H1 (cell line): ENCODE data around the gene KRTAP10-2. TPM values are rescaled to one million over a fixed set of nuclear protein-coding genes. Genes with fewer than 3 reads are reported as not detected.
A peak's percentile ranks its signal among the peaks of the same experiment; 100 is the strongest.

Experiments used
- CTCF ChIA-PET: fragments of 300-600 bp; sonication (Branson Sonifier 250); formaldehyde crosslinking; loops from one replicate; lab custom pipeline; 2021; ENCODE audit not compliant: partially characterized antibody; lab: Charles Lee
- POLR2A ChIA-PET: fragments of 300-600 bp; sonication (Branson Sonifier 250); formaldehyde crosslinking; loops from one replicate; lab custom pipeline; 2021; ENCODE audit warnings: inconsistent platforms; ENCODE audit not compliant: partially characterized antibody; lab: Charles Lee
- DNase-seq, 2 experiments: peaks; one replicate each; pipeline versions ENCODE4 v3.0.0 to v3.0.0-alpha.2; 2010 to 2022; ENCODE audit warnings: low spot score in 2 of 2, low read depth in 1 of 2, mixed read lengths in 1 of 2
- FAIRE-seq: peaks from 2 replicates; lab custom pipeline; 2011; peaks lifted over from hg19 to GRCh38; lab: Jason Lieb, UNC
- H2AFZ ChIP-seq: 2 replicates; pipeline ENCODE4 v1.8.1; 2012; ENCODE audit warnings: low read length, inconsistent platforms
- H2AK5ac ChIP-seq: 2 replicates; pipeline ENCODE4 v1.6.1; 2013; ENCODE audit warnings: low read depth, low read length
- H2BK120ac ChIP-seq: replicated peaks from 2 replicates; pipeline ENCODE3; 2013; ENCODE audit warnings: low read depth, low read length, inconsistent platforms
- H2BK12ac ChIP-seq: 2 replicates; pipeline ENCODE4 v1.6.1; 2013; ENCODE audit warnings: low read depth, low read length
- H2BK15ac ChIP-seq: 2 replicates; pipeline ENCODE4 v1.6.1; 2013; ENCODE audit warnings: low read length
- H2BK20ac ChIP-seq: 2 replicates; pipeline ENCODE4 v1.6.1; 2013; ENCODE audit warnings: low read length
- H2BK5ac ChIP-seq: 2 replicates; pipeline ENCODE4 v1.6.1; 2013; ENCODE audit warnings: low read depth, low read length
- H3K14ac ChIP-seq: 2 replicates; pipeline ENCODE4 v1.6.1; 2013; ENCODE audit warnings: inconsistent platforms; ENCODE audit not compliant: insufficient read length
- H3K18ac ChIP-seq: 2 replicates; pipeline ENCODE4 v1.6.1; 2013; ENCODE audit warnings: low read length; ENCODE audit errors: extremely low read depth
- H3K23ac ChIP-seq: 2 replicates; pipeline ENCODE4 v1.6.1; 2013; ENCODE audit warnings: inconsistent platforms; ENCODE audit not compliant: insufficient read length
- H3K23me2 ChIP-seq: 2 replicates; pipeline ENCODE4 v1.6.1; 2013; ENCODE audit warnings: low read depth, low read length
- H3K27ac ChIP-seq: 2 replicates; pipeline ENCODE4 v1.6.1; 2011; ENCODE audit warnings: low read depth, low read length, inconsistent platforms
- H3K27me3 ChIP-seq, 4 experiments: replicated peaks in 1 of 4; 1 replicate in 1 of 4; 2 replicates in 3 of 4; pipeline versions ENCODE4 v1.6.1 to v1.8.1; 2011 to 2013; ENCODE audit warnings: low read length in 3 of 4, mild to moderate bottlenecking in 3 of 4, inconsistent platforms in 2 of 4, mixed read lengths in 2 of 4, moderate library complexity in 1 of 4; ENCODE audit not compliant: control insufficient read depth in 3 of 4, insufficient read depth in 3 of 4; ENCODE audit errors: extremely low read depth in 1 of 4
- H3K36me3 ChIP-seq, 4 experiments: 2 replicates each; pipeline versions ENCODE4 v1.6.1 to v1.8.1; 2011 to 2013; ENCODE audit warnings: mild to moderate bottlenecking in 4 of 4, low read length in 3 of 4, moderate library complexity in 2 of 4, control low read depth in 1 of 4, inconsistent platforms in 1 of 4; ENCODE audit not compliant: insufficient read depth in 4 of 4, control insufficient read depth in 2 of 4
- H3K4ac ChIP-seq: replicated peaks from 2 replicates; pipeline ENCODE3; 2013; ENCODE audit warnings: low read length, low read depth, mixed read lengths, inconsistent platforms; ENCODE audit not compliant: insufficient read length
- H3K4me1 ChIP-seq, 4 experiments: replicated peaks in 1 of 4; 1 replicate in 1 of 4; 2 replicates in 3 of 4; pipeline versions ENCODE4 v1.6.1 to v1.8.1; 2011 to 2013; ENCODE audit warnings: low read length in 3 of 4, inconsistent platforms in 2 of 4, mixed read lengths in 1 of 4; ENCODE audit not compliant: insufficient read depth in 4 of 4, control insufficient read depth in 3 of 4
- H3K4me2 ChIP-seq, 2 experiments: 2 replicates each; pipeline versions ENCODE4 v1.6.1 to v1.8.1; 2011 to 2013; ENCODE audit warnings: low read depth in 2 of 2, low read length in 2 of 2, control low read depth in 1 of 2, inconsistent platforms in 1 of 2, mild to moderate bottlenecking in 1 of 2; ENCODE audit not compliant: insufficient read depth in 1 of 2
- H3K4me3 ChIP-seq, 4 experiments: fragments of 200-600, 300-600 bp in 1 of 4; sonication (generic), shearing (Covaris generic), sonication (Bioruptor Twin) in 1 of 4; 2 replicates each; pipeline versions ENCODE4 v1.5.1 to v1.8.1; 2011 to 2016; ENCODE audit warnings: low read length in 4 of 4, low read depth in 3 of 4, control low read depth in 2 of 4, inconsistent platforms in 2 of 4, mild to moderate bottlenecking in 2 of 4, mixed read lengths in 1 of 4, moderate library complexity in 1 of 4; ENCODE audit not compliant: insufficient read depth in 2 of 4; ENCODE audit errors: extremely low read depth in 1 of 4
- H3K56ac ChIP-seq: replicated peaks from 2 replicates; pipeline ENCODE3; 2013; ENCODE audit warnings: low read depth, mild to moderate bottlenecking, mixed read lengths, low read length, inconsistent platforms; ENCODE audit not compliant: insufficient read length
- H3K79me1 ChIP-seq: 2 replicates; pipeline ENCODE4 v1.6.1; 2013; ENCODE audit warnings: low read depth, low read length, control low read depth
- H3K79me2 ChIP-seq, 2 experiments: 2 replicates each; pipeline versions ENCODE4 v1.6.1 to v1.8.1; 2012 to 2013; ENCODE audit warnings: low read length in 2 of 2, mild to moderate bottlenecking in 2 of 2, inconsistent platforms in 1 of 2; ENCODE audit not compliant: insufficient read depth in 2 of 2, control insufficient read depth in 1 of 2
- H3K9ac ChIP-seq, 4 experiments: replicated peaks in 1 of 4; 1 replicate in 1 of 4; 2 replicates in 3 of 4; pipeline versions ENCODE4 v1.6.1 to v1.8.1; 2011 to 2013; ENCODE audit warnings: low read depth in 3 of 4, low read length in 3 of 4, control low read depth in 2 of 4, mild to moderate bottlenecking in 2 of 4, moderate library complexity in 2 of 4, inconsistent platforms in 1 of 4; ENCODE audit errors: extremely low read depth in 1 of 4
- H3K9me3 ChIP-seq, 2 experiments: 2 replicates each; pipeline versions ENCODE4 v1.6.1 to v1.8.1; 2012 to 2013; ENCODE audit warnings: mild to moderate bottlenecking in 2 of 2, moderate library complexity in 2 of 2, control low read depth in 1 of 2, inconsistent platforms in 1 of 2, low read depth in 1 of 2, low read length in 1 of 2, mixed read lengths in 1 of 2; ENCODE audit not compliant: insufficient read depth in 2 of 2
- H4K20me1 ChIP-seq, 2 experiments: replicated peaks in 1 of 2; 2 replicates each; pipeline versions ENCODE3 to v1.8.1; 2011 to 2013; ENCODE audit warnings: inconsistent platforms in 2 of 2, low read length in 2 of 2, mild to moderate bottlenecking in 1 of 2; ENCODE audit not compliant: insufficient read depth in 2 of 2, control insufficient read depth in 1 of 2
- H4K5ac ChIP-seq: 2 replicates; pipeline ENCODE4 v1.6.1; 2013; ENCODE audit warnings: low read length, low read depth, mixed read lengths, inconsistent platforms; ENCODE audit not compliant: insufficient read length
- H4K8ac ChIP-seq: 2 replicates; pipeline ENCODE4 v1.8.0; 2013; ENCODE audit warnings: mild to moderate bottlenecking, moderate library complexity, low read length, inconsistent platforms; ENCODE audit not compliant: insufficient read depth; ENCODE audit errors: extremely low read depth
- H4K91ac ChIP-seq: replicated peaks from 2 replicates; pipeline ENCODE3; 2013; ENCODE audit warnings: low read length, mixed read lengths, inconsistent platforms; ENCODE audit not compliant: insufficient read length
- CBX5 ChIP-seq: fragments of 300-800, 300-1000 bp; sonication (generic); IDR thresholded peaks from 2 replicates; pipeline ENCODE4 v1.7.1; 2016; ENCODE audit warnings: antibody characterized with exemption, low read length, low read depth
- CHD2 ChIP-seq: IDR thresholded peaks from 2 replicates; pipeline ENCODE4 v1.6.1; 2012; ENCODE audit warnings: low read length, improper control_type of control experiment
- CTCF ChIP-seq, 3 experiments: IDR thresholded peaks; 1 replicate in 2 of 3; 2 replicates in 1 of 3; pipeline versions ENCODE4 v1.5.1 to v1.6.1; 2011; ENCODE audit warnings: low read length in 3 of 3, mild to moderate bottlenecking in 3 of 3, inconsistent platforms in 2 of 3, low read depth in 1 of 3, moderate library complexity in 1 of 3; ENCODE audit not compliant: insufficient read depth in 1 of 3; ENCODE audit errors: control extremely low read depth in 1 of 3
- E2F6 ChIP-seq: IDR thresholded peaks from 2 replicates; pipeline ENCODE4 v1.6.1; 2012; ENCODE audit warnings: inconsistent platforms
- EGR1 ChIP-seq: IDR thresholded peaks from 2 replicates; pipeline ENCODE4 v1.6.1; 2011; ENCODE audit warnings: low read depth, low read length, borderline replicate concordance
- KDM4A ChIP-seq: IDR thresholded peaks from one replicate; pipeline ENCODE4 v1.7.1; 2012; ENCODE audit warnings: low read depth, mild to moderate bottlenecking, moderate library complexity, low read length, inconsistent platforms; ENCODE audit not compliant: severe bottlenecking
- RAD21 ChIP-seq, 2 experiments: IDR thresholded peaks in 1 of 2; conservative IDR thresholded peaks in 1 of 2; 2 replicates each; pipeline ENCODE4 v1.6.1; 2011; ENCODE audit warnings: low read depth in 2 of 2, low read length in 2 of 2, improper control_type of control experiment in 1 of 2, inconsistent platforms in 1 of 2, mild to moderate bottlenecking in 1 of 2, moderate library complexity in 1 of 2
- SUZ12 ChIP-seq: fragments of 200-600 bp; sonication (generic); IDR thresholded peaks from 2 replicates; pipeline ENCODE4 v1.6.1; 2012; ENCODE audit warnings: mild to moderate bottlenecking, inconsistent platforms, low read length, moderate library complexity, mixed read lengths
- TAF7 ChIP-seq: optimal IDR thresholded peaks from 2 replicates; pipeline ENCODE3; 2011; ENCODE audit warnings: low read depth, mild to moderate bottlenecking, inconsistent platforms, low read length, moderate library complexity, borderline replicate concordance
- WGBS, 2 experiments: shearing (Covaris generic) in 1 of 2; methylation state at CpG; one replicate each; pipeline versions ENCODE4 v1.1.6 to v1.1.7; 2013 to 2015; ENCODE audit warnings: low lambda C conversion rate in 2 of 2, mixed read lengths in 2 of 2, inconsistent platforms in 1 of 2, low coverage in 1 of 2, missing lambda C conversion rate in 1 of 2; ENCODE audit not compliant: insufficient replicate concordance in 2 of 2, insufficient coverage in 1 of 2, insufficient read length in 1 of 2; ENCODE audit errors: extremely low coverage in 1 of 2, missing lambda C conversion rate in 1 of 2; 5-methylcytosine and 5-hydroxymethylcytosine counted together
- polyA plus RNA-seq, 7 experiments: library from polyadenylated mRNA; depleted of rRNA in 3 of 7; stranded (reverse) in 5 of 7; unstranded in 2 of 7; fragments of >200 nt in 5 of 7; fragments of 200-250 nt in 2 of 7; gene quantifications; 1 replicate in 5 of 7; 2 replicates in 1 of 7; 4 replicates in 1 of 7; pipeline versions ENCODE4 v1.2.1 to v1.2.3, GENCODE V29; 2011 to 2013; ENCODE audit warnings: missing spikeins in 2 of 7, mixed read lengths in 2 of 7
- total RNA-seq: library from RNA; stranded (reverse); fragmentation: NEBNext Ultra II Directional; extraction: Animal tissue kit (Norgen Biotek cat#: 25700); gene quantifications from 2 replicates; pipeline ENCODE4 v1.2.1, GENCODE V29; 2021

KRTAP10-2 gene
- total and polyA plus RNA-seq, 2 of the 8 experiments (the other 6 are each of a cell fraction or from before 2014, with no cell fraction given), result 0.11 TPM; not detected in 1

GRCh38 chr21:44555200-44555875 is 4.0 kb upstream of the KRTAP10-2 start:
- Histone ChIP-seq H3K27me3 (no peaks in the 10 kb centered on the region), H3K4me1 (peaks cover 2 to 16% (median 11%) of the 10 kb centered on the region in 4 experiments), H2BK5ac (no peak overlapping the region), H4K91ac (no peak overlapping the region), H2AFZ (no peak overlapping the region), H3K4ac (peak overlapping the region; percentile 72), H3K18ac (no peak overlapping the region), H2AK5ac (no peak overlapping the region), H2BK12ac (peak overlapping the region; percentile 60; the same call in 1 of the 2 replicates), H3K27ac (no peak overlapping the region), H3K9me3 (no peaks in the 10 kb centered on the region), H3K14ac (no peak overlapping the region), H3K9ac (no peak overlapping the region), H3K79me1 (no peaks in the 10 kb centered on the region; the same call in 1 of the 2 replicates), H3K23me2 (no peaks in the 10 kb centered on the region), H3K79me2 (no peaks in the 10 kb centered on the region), H4K5ac (no peak overlapping the region), H4K20me1 (no peaks in the 10 kb centered on the region), H2BK120ac (no peak overlapping the region), H3K23ac (no peak overlapping the region), H4K8ac (no peak overlapping the region), H2BK15ac (no peak overlapping the region), H3K36me3 (no peaks in the 10 kb centered on the region), H3K4me3 (no peak overlapping the region), H3K56ac (no peak overlapping the region), H2BK20ac (no peak overlapping the region), H3K4me2 (no peak overlapping the region)
- POLR2A ChIA-PET, result no interaction called here
- 75% methylated on average over 12 of the region's 13 CpGs; no CpG with 5 or more reads in 1 of the 2 experiments for WGBS, 2 experiments
- FAIRE-seq (no peak), DNase-seq (peak in 1 of 2 experiments; percentile 39)
- CTCF ChIA-PET, result interaction anchor here (0.8 kb wide), 1 partner anchor 25 kb away, joined by 4 read pairs; the partner anchor contains the start of gene KRTAP10-5
- TF ChIP-seq EGR1, result no peak
- no peak for TF ChIP-seq E2F6
- TF ChIP-seq TAF7, result no peak
- no peak for TF ChIP-seq CTCF (IDR thresholded peaks at IDR 0.05; ENCODE audit: control extremely low read depth in 1 of 3, insufficient read depth in 1 of 3, low read depth in 1 of 3, low read length in 3 of 3)
- TF ChIP-seq RAD21 (IDR thresholded peaks at IDR 0.05 in 1 of 2, conservative IDR thresholded peaks at IDR 0.05 in 1 of 2; ENCODE audit: low read depth in 2 of 2, low read length in 2 of 2), result no peak
- TF ChIP-seq CBX5, result no peak
- TF ChIP-seq CHD2, result no peak
- TF ChIP-seq SUZ12, result no peak
- TF ChIP-seq KDM4A, result no peak
